Loucy (cell line): ENCODE measurements around the gene NUDT3.

Source experiments
- H2AFZ ChIP-seq: fragments of 200-600 bp; sonication (generic); 2 replicates; pipeline ENCODE4 v1.6.0; 2016; ENCODE audit warnings: antibody characterized with exemption, mild to moderate bottlenecking, low read length, moderate library complexity
- H3F3A ChIP-seq: fragments of 200-600 bp; 2 replicates; pipeline ENCODE4 v1.6.0; 2016; ENCODE audit warnings: antibody characterized with exemption, low read depth, mild to moderate bottlenecking
- H3K27me3 ChIP-seq: fragments of 200-600 bp; sonication (generic); 2 replicates; pipeline ENCODE4 v1.6.1; 2014; ENCODE audit warnings: low read length, mild to moderate bottlenecking; ENCODE audit not compliant: insufficient read depth, poor library complexity, severe bottlenecking
- H3K36me3 ChIP-seq: fragments of 200-600 bp; sonication (generic); 2 replicates; pipeline ENCODE4 v1.6.1; 2016; ENCODE audit warnings: low read length; ENCODE audit not compliant: insufficient read depth
- H3K4me1 ChIP-seq: fragments of 200-600 bp; sonication (generic); 2 replicates; pipeline ENCODE4 v1.5.1; 2014; ENCODE audit warnings: low read length, mild to moderate bottlenecking; ENCODE audit not compliant: insufficient read depth, poor library complexity, severe bottlenecking
- H3K4me2 ChIP-seq: fragments of 200-600 bp; sonication (generic); 2 replicates; pipeline ENCODE4 v1.6.0; 2014; ENCODE audit warnings: antibody characterized with exemption, low read length, low read depth, mild to moderate bottlenecking; ENCODE audit not compliant: poor library complexity, severe bottlenecking
- H3K4me3 ChIP-seq: fragments of 200-600 bp; sonication (generic); 2 replicates; pipeline ENCODE4 v1.5.1; 2014; ENCODE audit warnings: low read length, mild to moderate bottlenecking, mixed read lengths; ENCODE audit not compliant: poor library complexity, severe bottlenecking
- H3K79me2 ChIP-seq: fragments of 200-600 bp; sonication (generic); 2 replicates; pipeline ENCODE4 v1.6.1; 2014; ENCODE audit warnings: low read length; ENCODE audit not compliant: insufficient read depth
- H3K9ac ChIP-seq: fragments of 200-600 bp; sonication (generic); 2 replicates; pipeline ENCODE4 v1.6.0; 2014; ENCODE audit warnings: mild to moderate bottlenecking, low read depth, low read length, moderate library complexity; ENCODE audit not compliant: poor library complexity, severe bottlenecking
- H3K9me2 ChIP-seq: fragments of 200-600 bp; sonication (generic); replicated peaks from 2 replicates; pipeline ENCODE4 v1.6.1; 2016; ENCODE audit warnings: low read depth, low read length, mixed read lengths
- H3K9me3 ChIP-seq: fragments of 200-600 bp; sonication (generic); 2 replicates; pipeline ENCODE4 v1.6.1; 2014; ENCODE audit warnings: mild to moderate bottlenecking, antibody characterized with exemption, low read length, low read depth; ENCODE audit not compliant: insufficient read depth
- H4K20me1 ChIP-seq: fragments of 200-600 bp; sonication (generic); 2 replicates; pipeline ENCODE4 v1.6.0; 2014; ENCODE audit warnings: antibody characterized with exemption, low read length, mild to moderate bottlenecking; ENCODE audit not compliant: insufficient read depth, poor library complexity, severe bottlenecking
- EZH2phosphoT487 ChIP-seq: fragments of 200-600 bp; IDR thresholded peaks from 2 replicates; pipeline ENCODE4 v1.6.1; 2018; ENCODE audit warnings: antibody characterized with exemption, mild to moderate bottlenecking, moderate library complexity, borderline replicate concordance
- TF ChIP-seq, protein P1 (sequence below): fragments of 200-600 bp; sonication (generic); conservative IDR thresholded peaks from 2 replicates; pipeline ENCODE4 v1.5.1; 2014; ENCODE audit warnings: mild to moderate bottlenecking, antibody characterized with exemption, low read length

Gene NUDT3

DNA sequence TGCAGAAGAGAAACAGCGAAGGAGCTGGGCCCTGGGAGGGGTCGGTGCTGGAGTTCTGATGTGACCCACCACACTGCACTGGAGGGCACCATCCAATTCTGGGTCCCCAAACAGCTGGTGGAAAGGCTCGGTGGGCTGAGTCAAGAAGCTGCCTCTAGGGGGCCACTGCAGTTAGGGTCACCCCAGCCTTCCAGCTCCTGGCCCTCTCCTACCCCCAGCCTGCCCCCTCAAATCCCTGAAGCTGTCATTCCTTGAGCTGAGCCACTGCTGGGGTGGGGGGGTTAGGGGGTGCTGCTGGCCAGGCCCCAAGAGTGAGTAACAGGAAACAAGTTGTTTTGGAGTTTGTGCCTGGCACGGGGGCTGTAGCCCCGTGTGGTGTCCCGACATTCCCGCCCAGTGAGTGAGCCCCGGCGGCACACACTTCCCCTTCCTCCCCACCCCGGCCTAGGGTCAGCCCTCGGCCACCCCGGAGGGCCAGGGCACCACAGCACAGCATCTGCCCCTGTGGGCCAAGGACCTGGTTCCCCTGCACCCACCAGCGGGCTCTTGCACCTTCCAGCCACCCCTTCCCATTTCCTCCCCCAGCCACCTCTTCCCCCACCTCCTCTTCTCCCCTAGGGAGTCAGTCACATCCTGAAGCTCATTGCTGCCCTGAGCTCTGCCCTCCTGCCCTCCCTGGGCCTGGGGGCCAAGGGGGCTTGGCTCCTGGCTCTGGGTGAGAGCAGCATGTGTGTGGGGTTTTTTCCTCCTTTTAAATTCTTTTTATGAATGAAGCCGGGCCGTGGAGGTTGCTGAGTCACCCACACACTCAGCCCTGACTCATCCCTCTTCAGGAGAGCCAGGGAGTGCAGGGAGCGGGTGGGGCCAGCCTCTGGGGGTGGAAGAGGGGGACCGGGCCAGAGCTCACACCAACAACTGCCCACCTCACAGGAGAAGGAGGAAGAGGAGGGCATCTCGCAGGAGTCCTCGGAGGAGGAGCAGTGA is 148.3 kb downstream of the NUDT3 start:
- no peak overlapping the region for H3K9ac ChIP-seq
- peaks cover 31% of the 10 kb centered on the region for H3K4me1 ChIP-seq
- no peak overlapping the region for H2AFZ ChIP-seq
- peaks cover 36% of the 10 kb centered on the region; the same call in 1 of the 2 replicates for H3K36me3 ChIP-seq
- peak overlapping the region; percentile 14 for H3K4me2 ChIP-seq
- no peaks in the 10 kb centered on the region for H3K27me3 ChIP-seq
- H3F3A ChIP-seq: no peaks in the 10 kb centered on the region
- H3K4me3 ChIP-seq: no peak overlapping the region
- peaks cover 59% of the 10 kb centered on the region for H4K20me1 ChIP-seq
- H3K79me2 ChIP-seq: peaks cover 39% of the 10 kb centered on the region
- H3K9me3 ChIP-seq: no peaks in the 10 kb centered on the region
- no peaks in the 10 kb centered on the region for H3K9me2 ChIP-seq
- TF ChIP-seq, protein P1, sequence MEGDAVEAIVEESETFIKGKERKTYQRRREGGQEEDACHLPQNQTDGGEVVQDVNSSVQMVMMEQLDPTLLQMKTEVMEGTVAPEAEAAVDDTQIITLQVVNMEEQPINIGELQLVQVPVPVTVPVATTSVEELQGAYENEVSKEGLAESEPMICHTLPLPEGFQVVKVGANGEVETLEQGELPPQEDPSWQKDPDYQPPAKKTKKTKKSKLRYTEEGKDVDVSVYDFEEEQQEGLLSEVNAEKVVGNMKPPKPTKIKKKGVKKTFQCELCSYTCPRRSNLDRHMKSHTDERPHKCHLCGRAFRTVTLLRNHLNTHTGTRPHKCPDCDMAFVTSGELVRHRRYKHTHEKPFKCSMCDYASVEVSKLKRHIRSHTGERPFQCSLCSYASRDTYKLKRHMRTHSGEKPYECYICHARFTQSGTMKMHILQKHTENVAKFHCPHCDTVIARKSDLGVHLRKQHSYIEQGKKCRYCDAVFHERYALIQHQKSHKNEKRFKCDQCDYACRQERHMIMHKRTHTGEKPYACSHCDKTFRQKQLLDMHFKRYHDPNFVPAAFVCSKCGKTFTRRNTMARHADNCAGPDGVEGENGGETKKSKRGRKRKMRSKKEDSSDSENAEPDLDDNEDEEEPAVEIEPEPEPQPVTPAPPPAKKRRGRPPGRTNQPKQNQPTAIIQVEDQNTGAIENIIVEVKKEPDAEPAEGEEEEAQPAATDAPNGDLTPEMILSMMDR: peak; percentile 51
- no peak for TF ChIP-seq EZH2phosphoT487

DNA sequence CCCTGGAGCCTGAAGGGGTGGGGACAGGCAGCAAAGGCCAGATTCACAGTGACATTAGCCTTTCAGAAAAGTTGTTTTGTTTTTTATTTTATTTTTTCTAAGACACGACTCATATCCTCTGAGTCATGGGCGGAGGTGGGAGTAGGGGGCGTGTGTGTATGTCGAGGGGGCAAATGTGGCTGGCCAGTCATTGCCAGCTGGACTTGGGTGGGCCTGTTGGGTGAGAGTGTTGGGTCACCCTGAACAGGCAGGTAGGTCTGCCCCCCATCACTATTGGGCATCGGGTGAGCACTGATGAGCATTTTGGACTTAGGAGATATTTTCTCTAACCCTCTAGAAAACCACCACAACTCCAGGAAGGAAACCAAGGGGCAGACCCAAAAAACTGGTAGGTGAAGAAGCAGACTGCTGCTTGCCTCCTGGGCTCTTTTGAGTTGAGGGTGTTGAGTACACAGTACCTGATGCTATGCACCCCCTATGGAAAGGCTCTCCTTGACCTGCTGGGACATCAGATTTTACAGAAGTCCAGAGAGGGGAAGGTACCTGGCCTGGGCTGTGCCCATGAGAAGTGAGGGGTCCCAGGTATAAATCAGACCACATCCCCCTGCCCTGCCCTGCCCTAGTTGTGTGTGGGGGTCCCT is 149.2 kb downstream of the NUDT3 start:
- H2AFZ ChIP-seq: no peak overlapping the region
- H3F3A ChIP-seq: no peaks in the 10 kb centered on the region
- H3K27me3 ChIP-seq: no peaks in the 10 kb centered on the region
- no peak overlapping the region for H3K9ac ChIP-seq
- peak overlapping the region; percentile 27 for H3K4me2 ChIP-seq
- H3K36me3 ChIP-seq: peaks cover 36% of the 10 kb centered on the region; the same call in 1 of the 2 replicates
- H4K20me1 ChIP-seq: peaks cover 66% of the 10 kb centered on the region
- H3K4me3 ChIP-seq: no peak overlapping the region
- no peaks in the 10 kb centered on the region for H3K9me2 ChIP-seq
- no peak for TF ChIP-seq EZH2phosphoT487
- TF ChIP-seq, protein P1: no peak
- no peaks in the 10 kb centered on the region for H3K9me3 ChIP-seq
- H3K79me2 ChIP-seq: peaks cover 49% of the 10 kb centered on the region
- H3K4me1 ChIP-seq: peaks cover 36% of the 10 kb centered on the region

DNA sequence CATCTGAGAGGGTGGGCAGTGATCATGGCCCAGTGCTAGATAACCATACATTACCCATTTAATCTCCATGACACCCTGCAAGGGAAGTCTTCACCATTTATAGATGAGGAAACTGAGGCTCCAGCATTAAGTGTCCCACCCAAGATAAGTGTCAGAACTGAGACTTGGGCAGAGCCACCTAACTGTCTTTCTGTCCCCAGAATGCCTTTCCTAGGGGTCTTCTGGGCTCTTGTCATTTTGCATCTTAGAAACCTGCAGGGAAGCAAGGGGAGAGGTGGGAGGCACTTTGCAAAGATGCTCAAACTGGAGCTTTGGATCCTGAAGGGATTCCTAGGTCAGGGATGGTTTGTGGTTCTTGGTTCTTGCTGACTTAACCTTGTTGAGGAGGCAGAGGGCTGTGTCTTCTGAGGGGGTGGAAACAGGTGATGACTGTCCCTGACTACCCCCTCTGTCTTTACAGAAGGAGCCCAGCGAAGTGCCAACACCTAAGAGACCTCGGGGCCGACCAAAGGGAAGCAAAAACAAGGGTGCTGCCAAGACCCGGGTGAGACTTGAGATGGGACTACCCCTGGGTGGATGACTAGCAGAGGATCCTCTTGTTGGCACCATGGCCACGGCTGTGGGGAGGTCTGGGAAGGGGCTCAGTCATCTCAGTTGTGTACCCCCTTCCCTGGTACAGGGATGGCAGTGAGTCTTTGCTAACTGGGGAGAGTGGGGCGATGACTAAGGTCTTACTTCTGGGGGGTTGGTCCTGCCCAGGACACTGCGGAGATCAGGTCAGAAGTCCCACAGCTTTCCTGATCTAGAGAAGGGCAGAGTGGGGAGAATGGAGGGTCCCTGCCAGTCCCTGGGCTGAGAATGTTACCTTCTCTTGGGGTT is 150.0 kb downstream of the NUDT3 start:
- Histone ChIP-seq H3K36me3 (peaks cover 36% of the 10 kb centered on the region; the same call in 1 of the 2 replicates), H2AFZ (no peak overlapping the region), H3K9ac (no peak overlapping the region), H3K4me2 (peak overlapping the region; percentile 27), H3K9me2 (no peaks in the 10 kb centered on the region), H3K79me2 (peaks cover 56% of the 10 kb centered on the region), H4K20me1 (peaks cover 59% of the 10 kb centered on the region), H3K9me3 (no peaks in the 10 kb centered on the region), H3K4me3 (no peak overlapping the region), H3K27me3 (no peaks in the 10 kb centered on the region), H3K4me1 (peaks cover 33% of the 10 kb centered on the region), H3F3A (no peaks in the 10 kb centered on the region)
- TF ChIP-seq, protein P1: no peak
- TF ChIP-seq EZH2phosphoT487: no peak
